Heart right ventricle (tissue), 16 donors: ENCODE data around the gene TPRG1. TPM values are rescaled to one million over a fixed set of nuclear protein-coding genes. Genes with fewer than 3 reads are reported as not detected.

Experiments used
- ATAC-seq, 8 donors: fragments of 200-7000 bp; cut with Tn5 transposase; one replicate each; pipeline ENCODE4 v1.9.1; 2020; ENCODE audit warnings: mild to moderate bottlenecking in 8 of 8, moderate library complexity in 8 of 8, moderate number of reproducible peaks in 1 of 8
- DNase-seq, 2 donors: peaks; one replicate each; pipeline ENCODE4 v3.0.0-alpha.2; 2020
- H3K27ac ChIP-seq, 10 donors: fragments of 200-600 bp; sonication (generic) in 2 of 10; one replicate each; pipeline versions ENCODE4 v1.5.0 to v1.8.0; 2020 to 2022; ENCODE audit warnings: mild to moderate bottlenecking in 3 of 10
- H3K27me3 ChIP-seq, 7 donors: fragments of 200-600 bp; one replicate each; pipeline ENCODE4 v1.8.0; 2021 to 2022; ENCODE audit warnings: mild to moderate bottlenecking in 2 of 7
- H3K36me3 ChIP-seq, 9 donors: fragments of 200-600 bp; sonication (generic) in 1 of 9; one replicate each; pipeline versions ENCODE4 v1.5.0 to v1.8.0; 2020 to 2022; ENCODE audit warnings: mild to moderate bottlenecking in 2 of 9
- H3K4me1 ChIP-seq, 9 donors: fragments of 200-600 bp; sonication (generic) in 1 of 9; one replicate each; pipeline versions ENCODE4 v1.5.0 to v1.8.0; 2020 to 2022; ENCODE audit warnings: mild to moderate bottlenecking in 4 of 9
- H3K4me3 ChIP-seq, 10 donors: fragments of 200-600 bp; sonication (generic) in 2 of 10; one replicate each; pipeline versions ENCODE4 v1.5.0 to v1.8.0; 2020 to 2022; ENCODE audit warnings: mild to moderate bottlenecking in 7 of 10, moderate library complexity in 2 of 10
- H3K9me3 ChIP-seq, 11 donors: fragments of 200-600 bp in 10 of 11; sonication (generic) in 2 of 11; one replicate each; pipeline versions ENCODE4 v1.5.0 to v1.8.0; 2013 to 2022; ENCODE audit warnings: mild to moderate bottlenecking in 2 of 11, control low read depth in 1 of 11, moderate library complexity in 1 of 11
- WGBS, 2 donors: extraction: QIAGEN DNeasy Blood & Tissue Kit; methylation state at CpG; one replicate each; pipeline ENCODE4 v1.1.7; 2013; ENCODE audit warnings: inconsistent platforms in 1 of 2; 5-methylcytosine and 5-hydroxymethylcytosine counted together
- intact Hi-C, 10 donors: fragments of 100-400 bp; cut with DNase I; formaldehyde crosslinking; loops; one replicate each; pipeline versions ENCODE4 v1.11.1 to v1.14.2; 2022
- polyA plus RNA-seq, 2 donors: library from polyadenylated mRNA; stranded (reverse); fragments of 200-250 nt; gene quantifications; one replicate each; pipeline ENCODE4 v1.2.3, GENCODE V29; 2013
- total RNA-seq, 10 donors: library from RNA; stranded (reverse); fragmentation: NEBNext Ultra II Directional in 3 of 10; extraction: Animal tissue kit (Norgen Biotek cat#: 25700) in 3 of 10; gene quantifications; one replicate each; pipeline versions ENCODE4 v1.2.1 to v1.2.4, GENCODE V29; 2021 to 2023
- TF ChIP-seq, protein P1 (sequence below), 9 donors: fragments of 200-600 bp; sonication (generic) in 2 of 9; IDR thresholded peaks; one replicate each; pipeline versions ENCODE4 v1.5.0 to v1.8.0; 2021 to 2022; ENCODE audit warnings: antibody characterized with exemption in 9 of 9, mild to moderate bottlenecking in 5 of 9, moderate library complexity in 1 of 9
- donor health status: Arrhythmogenic right ventricular cardiomyopathy.
- donor health status: ischemic (EF 13 %, LVEDD 7.1; RV severe dilation, severe dysfunction).
- donor health status: healthy with polysubstance abuse.
- donor health status: DM: no; HTN: yes; CAD: no.
- donor health status: DM: no; HTN: no; CAD: no.
- donor health status: ischemic (EF 25% LVEDD 6.9; RV normal size, moderate dysfunction).
- donor health status: ischemic (EF 25% LVEDD 5.7; RV mildly dilated, moderate dysfunction).
- donor health status: healthy.
- donor health status: DM: yes; HTN: yes; CAD: no.
- donor health status: Ischemic cardiomyopathy.
- donor health status: ischemic (EF 35%, LVEDD 5.7; RV mildly dilated, moderate dysfunction).
- donor health status: nonischemic (EF 11% LVEDD 7.7; RV severe dilation, severe dysfunction).
- donor health status: DM: yes; HTN: yes; CAD: no.
- donor health status: PGD.
- donor health status: ischemic (EF 29% LVEDD 5.4; RV normal size, mild dysfunction).
- donor health status: nonischemic (EF 23%, LVEDD 6.1; RV moderate dilation, normal function).

The TPRG1 gene
- total and polyA plus RNA-seq, 12 donors: 0.62 to 3.1 (median 1.8) TPM

DNA sequence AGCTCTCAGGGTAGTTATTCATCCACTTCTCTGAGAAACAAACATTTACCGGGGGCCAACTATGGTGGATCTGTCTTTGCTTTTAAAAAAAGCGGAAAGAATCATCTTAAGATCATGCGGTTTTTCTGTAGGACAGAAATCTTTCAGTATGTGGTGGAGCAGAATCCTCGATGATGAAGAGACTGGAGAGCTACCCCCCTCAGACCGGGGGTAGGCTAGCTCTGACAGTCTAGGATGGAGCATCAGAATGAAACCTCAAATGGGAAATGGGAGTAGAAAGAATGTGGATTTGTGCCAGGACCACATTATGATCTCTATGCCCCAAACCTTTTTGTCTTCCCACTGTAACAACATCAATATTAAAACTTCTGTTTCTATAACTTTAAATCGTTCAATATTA is 30.3 kb downstream of the TPRG1 start:
- Histone ChIP-seq H3K27me3 (no peaks in the 10 kb centered on the region), H3K4me1 (peaks cover 0 to 6% (median 0%) of the 10 kb centered on the region in 9 donors), H3K4me3 (no peak overlapping the region), H3K36me3 (no peaks in the 10 kb centered on the region), H3K27ac (no peak overlapping the region), H3K9me3 (no peaks in the 10 kb centered on the region)
- WGBS, 2 donors: 80% methylated on average over 6 of the region's 6 CpGs
- TF ChIP-seq, protein P1, sequence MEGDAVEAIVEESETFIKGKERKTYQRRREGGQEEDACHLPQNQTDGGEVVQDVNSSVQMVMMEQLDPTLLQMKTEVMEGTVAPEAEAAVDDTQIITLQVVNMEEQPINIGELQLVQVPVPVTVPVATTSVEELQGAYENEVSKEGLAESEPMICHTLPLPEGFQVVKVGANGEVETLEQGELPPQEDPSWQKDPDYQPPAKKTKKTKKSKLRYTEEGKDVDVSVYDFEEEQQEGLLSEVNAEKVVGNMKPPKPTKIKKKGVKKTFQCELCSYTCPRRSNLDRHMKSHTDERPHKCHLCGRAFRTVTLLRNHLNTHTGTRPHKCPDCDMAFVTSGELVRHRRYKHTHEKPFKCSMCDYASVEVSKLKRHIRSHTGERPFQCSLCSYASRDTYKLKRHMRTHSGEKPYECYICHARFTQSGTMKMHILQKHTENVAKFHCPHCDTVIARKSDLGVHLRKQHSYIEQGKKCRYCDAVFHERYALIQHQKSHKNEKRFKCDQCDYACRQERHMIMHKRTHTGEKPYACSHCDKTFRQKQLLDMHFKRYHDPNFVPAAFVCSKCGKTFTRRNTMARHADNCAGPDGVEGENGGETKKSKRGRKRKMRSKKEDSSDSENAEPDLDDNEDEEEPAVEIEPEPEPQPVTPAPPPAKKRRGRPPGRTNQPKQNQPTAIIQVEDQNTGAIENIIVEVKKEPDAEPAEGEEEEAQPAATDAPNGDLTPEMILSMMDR (IDR thresholded peaks at IDR 0.05): no peak
- no peak for DNase-seq
- intact Hi-C loops: no loop called here
- ATAC-seq: no peak

DNA sequence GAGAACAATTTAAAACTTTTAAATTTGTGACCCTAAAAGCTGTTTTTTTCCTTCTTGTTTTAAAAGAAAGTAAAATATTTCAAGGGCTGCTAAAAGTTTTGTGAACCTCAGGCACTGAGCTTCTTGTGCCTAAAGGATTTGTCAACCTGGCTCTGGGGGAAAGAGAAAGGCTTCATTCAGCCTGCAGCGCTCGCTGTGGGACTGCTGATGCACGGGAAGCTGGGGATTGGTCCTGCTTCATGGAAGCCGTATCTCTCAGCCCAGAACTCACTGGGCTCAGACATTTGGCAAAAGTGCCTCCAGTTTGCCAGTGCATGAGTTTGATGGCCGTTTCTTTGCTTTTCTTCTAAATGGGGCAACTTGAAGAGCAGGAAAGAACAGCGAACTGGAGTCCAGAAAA is 30.8 kb downstream of the TPRG1 start:
- no peak for ATAC-seq
- Histone ChIP-seq H3K4me1 (peaks cover 0 to 6% (median 0%) of the 10 kb centered on the region in 9 donors), H3K27me3 (no peaks in the 10 kb centered on the region), H3K9me3 (no peaks in the 10 kb centered on the region), H3K4me3 (no peak overlapping the region), H3K27ac (no peak overlapping the region), H3K36me3 (no peaks in the 10 kb centered on the region)
- TF ChIP-seq, protein P1 (IDR thresholded peaks at IDR 0.05): no peak
- intact Hi-C loops: no loop called here
- no peak for DNase-seq
- WGBS, 2 donors: 69 to 71% methylated on average over 6 of the region's 6 CpGs

DNA sequence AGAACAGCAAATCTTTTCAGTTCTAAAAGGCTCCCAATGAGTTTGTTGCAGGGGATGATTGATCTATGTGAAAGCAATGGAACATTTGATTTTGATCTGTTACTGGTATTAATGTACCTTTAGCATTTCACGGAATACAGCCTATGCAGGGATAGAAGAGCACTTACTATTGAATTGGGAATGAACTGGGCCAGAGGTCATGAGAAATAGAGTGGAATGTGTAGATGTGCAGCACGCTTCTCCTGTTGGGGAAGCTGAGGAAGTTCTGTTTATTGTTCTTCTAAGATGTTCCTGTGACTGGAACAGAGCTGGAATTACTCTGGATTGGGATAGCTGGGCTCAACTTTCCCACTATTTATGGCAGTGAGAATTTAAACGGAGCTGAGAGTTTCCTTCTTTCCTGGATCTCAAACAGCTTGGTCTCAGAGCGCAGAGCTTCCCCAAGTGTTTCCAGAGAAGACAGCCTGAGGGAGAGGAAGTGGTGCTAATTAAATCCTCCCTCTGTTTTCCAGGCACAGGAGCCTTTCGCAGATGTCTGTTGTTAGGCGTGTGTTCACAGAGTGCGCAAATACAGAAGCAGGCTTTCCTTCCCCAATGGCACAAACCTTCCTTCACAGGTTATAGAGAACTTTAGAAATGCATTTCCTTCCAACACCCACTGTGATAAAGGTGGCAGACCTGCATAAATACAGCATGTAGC is 32.5 kb downstream of the TPRG1 start:
- intact Hi-C loops: no loop called here
- Histone ChIP-seq H3K4me1 (peaks cover 0 to 6% (median 0%) of the 10 kb centered on the region in 9 donors), H3K9me3 (no peaks in the 10 kb centered on the region), H3K27me3 (no peaks in the 10 kb centered on the region), H3K4me3 (no peak overlapping the region), H3K27ac (peak overlapping the region in 1 of 10 donors; percentile 29), H3K36me3 (no peaks in the 10 kb centered on the region)
- DNase-seq: no peak
- ATAC-seq: peak in 3 of 8 donors; percentile 25 to 52 (median 46)
- TF ChIP-seq, protein P1 (IDR thresholded peaks at IDR 0.05): no peak
- WGBS, 2 donors: 44 to 58% methylated on average over 7 of the region's 7 CpGs

DNA sequence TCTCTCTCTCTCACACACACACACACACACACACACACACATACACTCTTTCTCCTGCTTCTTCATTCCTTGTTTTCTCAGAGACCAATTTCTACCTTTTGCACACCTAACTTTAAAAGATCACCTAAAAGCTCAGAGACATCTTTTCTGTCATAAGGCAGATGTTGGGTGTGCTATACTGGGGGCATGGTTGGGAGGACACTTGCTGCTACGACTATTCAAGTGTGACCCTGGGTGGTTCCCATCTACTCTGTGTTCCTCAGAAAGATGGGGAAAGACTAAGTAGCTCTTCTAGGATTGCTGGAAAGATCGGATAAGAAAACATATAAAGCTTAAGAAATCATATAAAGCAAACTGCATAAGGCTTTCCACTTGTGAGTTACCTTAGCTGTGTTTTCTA is 33.2 kb downstream of the TPRG1 start:
- H3K27ac ChIP-seq: no peak overlapping the region
- no peak overlapping the region for H3K4me3 ChIP-seq
- peaks cover 0 to 6% (median 0%) of the 10 kb centered on the region in 9 donors for H3K4me1 ChIP-seq
- no peak for DNase-seq
- no peak for ATAC-seq
- intact Hi-C loops: no loop called here
- no peaks in the 10 kb centered on the region for H3K27me3 ChIP-seq
- no peaks in the 10 kb centered on the region for H3K36me3 ChIP-seq
- 84 to 86% methylated on average over 2 of the region's 2 CpGs for WGBS, 2 donors
- no peaks in the 10 kb centered on the region for H3K9me3 ChIP-seq
- TF ChIP-seq, protein P1 (IDR thresholded peaks at IDR 0.05): no peak
